ENCODE data around the gene USP34.

USP34 gene

DNA sequence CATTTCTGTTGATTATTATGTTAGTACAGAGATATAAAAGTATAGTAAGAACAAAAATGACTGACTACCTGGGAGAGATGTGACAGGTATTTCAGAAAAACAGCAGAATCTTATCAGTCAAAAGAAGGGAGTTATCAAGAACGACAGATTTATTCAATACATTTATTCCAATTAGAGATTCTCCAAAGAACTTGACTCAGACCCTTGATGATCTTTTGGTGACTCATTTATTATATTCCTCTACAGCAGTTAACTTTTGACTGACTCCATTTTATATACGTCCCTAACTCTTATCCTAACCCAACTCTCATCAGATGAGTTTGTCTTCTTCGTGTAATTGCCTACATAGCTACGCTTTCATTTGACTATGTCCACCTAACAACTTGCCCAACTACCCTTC lies 217.8 kb downstream of the USP34 start:
- in situ Hi-C loops (cut with HindIII; ENCODE audit: low sequenced_read_pairs): no loop called here
- H3K4me3 ChIP-seq (ENCODE audit: low read depth, low read length): no peak overlapping the region
- DNase-seq (ENCODE audit: low read depth): no peak
- TF ChIP-seq, protein P1, sequence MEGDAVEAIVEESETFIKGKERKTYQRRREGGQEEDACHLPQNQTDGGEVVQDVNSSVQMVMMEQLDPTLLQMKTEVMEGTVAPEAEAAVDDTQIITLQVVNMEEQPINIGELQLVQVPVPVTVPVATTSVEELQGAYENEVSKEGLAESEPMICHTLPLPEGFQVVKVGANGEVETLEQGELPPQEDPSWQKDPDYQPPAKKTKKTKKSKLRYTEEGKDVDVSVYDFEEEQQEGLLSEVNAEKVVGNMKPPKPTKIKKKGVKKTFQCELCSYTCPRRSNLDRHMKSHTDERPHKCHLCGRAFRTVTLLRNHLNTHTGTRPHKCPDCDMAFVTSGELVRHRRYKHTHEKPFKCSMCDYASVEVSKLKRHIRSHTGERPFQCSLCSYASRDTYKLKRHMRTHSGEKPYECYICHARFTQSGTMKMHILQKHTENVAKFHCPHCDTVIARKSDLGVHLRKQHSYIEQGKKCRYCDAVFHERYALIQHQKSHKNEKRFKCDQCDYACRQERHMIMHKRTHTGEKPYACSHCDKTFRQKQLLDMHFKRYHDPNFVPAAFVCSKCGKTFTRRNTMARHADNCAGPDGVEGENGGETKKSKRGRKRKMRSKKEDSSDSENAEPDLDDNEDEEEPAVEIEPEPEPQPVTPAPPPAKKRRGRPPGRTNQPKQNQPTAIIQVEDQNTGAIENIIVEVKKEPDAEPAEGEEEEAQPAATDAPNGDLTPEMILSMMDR (IDR thresholded peaks at IDR 0.05; ENCODE audit: low read depth, low read length, missing control alignments): no peak

DNA sequence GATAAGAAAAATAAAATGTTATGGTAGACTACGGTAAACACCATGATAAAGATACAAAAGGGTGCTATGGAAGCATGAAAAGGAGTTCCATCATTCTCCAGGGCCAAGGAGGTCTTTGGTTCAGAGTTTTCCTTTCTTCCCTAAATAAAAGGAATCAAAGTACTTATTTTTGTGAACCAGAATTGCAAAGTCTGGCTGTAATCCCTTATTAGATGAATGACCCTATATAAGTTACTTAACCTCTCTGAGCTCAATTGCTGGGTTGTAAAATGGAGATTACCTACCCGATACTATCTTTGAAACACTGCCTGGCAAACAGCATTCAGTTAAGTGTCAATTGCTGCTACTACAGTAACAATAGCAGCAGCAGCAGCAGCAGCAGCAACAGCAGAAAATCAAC lies 218.9 kb downstream of the USP34 start:
- no peak overlapping the region for H3K4me3 ChIP-seq (ENCODE audit: low read depth, low read length)
- TF ChIP-seq, protein P1 (IDR thresholded peaks at IDR 0.05; ENCODE audit: low read depth, low read length, missing control alignments): no peak
- in situ Hi-C loops (cut with HindIII; ENCODE audit: low sequenced_read_pairs): no loop called here
- DNase-seq (ENCODE audit: low read depth): no peak

DNA sequence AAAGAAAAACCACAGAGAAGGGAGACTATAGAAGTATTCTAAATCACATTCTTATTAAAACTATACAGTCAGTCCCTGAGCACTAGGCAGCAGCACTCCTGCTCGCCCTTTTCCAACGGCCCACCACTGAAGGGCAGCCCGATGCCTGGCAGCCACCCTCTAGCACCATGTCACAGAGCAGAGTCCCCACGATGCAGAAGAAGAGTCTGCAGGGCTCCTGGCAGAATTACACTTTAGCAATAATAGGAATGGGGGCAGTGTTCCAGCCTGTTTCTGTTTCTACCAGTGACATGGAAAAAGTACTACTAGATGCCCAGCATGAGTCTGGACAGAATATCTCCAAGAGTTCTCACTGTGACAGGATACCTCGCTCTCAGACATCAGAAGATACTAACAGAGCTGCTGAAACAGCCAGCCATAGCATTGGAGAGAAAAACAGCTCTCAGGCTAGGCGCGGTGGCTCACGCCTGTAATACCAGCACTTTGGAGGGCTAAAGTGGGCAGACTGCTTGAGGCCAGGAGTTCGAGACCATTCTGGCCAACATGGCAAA lies 221.3 kb downstream of the USP34 start:
- no peak for DNase-seq (ENCODE audit: low read depth)
- TF ChIP-seq, protein P1 (IDR thresholded peaks at IDR 0.05; ENCODE audit: low read depth, low read length, missing control alignments): no peak
- in situ Hi-C loops (cut with HindIII; ENCODE audit: low sequenced_read_pairs): no loop called here
- H3K4me3 ChIP-seq (ENCODE audit: low read depth, low read length): no peak overlapping the region

DNA sequence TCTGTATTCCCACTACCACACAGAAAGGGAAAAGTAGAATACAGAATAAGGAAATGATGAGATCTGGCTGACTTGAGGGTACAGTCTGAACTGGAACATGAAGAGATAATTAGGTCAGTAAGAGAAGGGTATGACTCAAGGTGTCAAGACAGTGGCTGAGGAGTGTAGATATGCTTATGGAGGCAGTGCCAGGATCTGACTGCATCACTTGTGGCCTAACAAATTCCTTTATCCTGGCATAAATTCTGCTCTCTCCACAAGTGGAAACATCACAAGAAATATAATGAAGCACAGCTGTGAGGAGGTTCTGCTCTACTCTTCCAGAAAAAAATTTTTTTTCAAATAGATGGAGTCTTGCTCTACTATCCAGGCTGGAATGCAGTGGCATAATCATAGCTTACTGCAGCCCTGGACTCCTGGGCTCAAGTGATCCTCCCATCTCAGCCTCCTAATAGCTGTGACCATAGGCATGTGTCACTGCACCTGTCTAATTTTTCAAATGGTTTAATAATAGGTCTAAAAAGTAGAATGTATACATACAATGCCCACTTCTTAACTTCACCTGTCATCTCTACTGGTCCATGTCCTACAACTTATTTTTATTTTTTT lies 223.6 kb downstream of the USP34 start:
- TF ChIP-seq, protein P1 (IDR thresholded peaks at IDR 0.05; ENCODE audit: low read depth, low read length, missing control alignments): no peak
- no peak overlapping the region for H3K4me3 ChIP-seq (ENCODE audit: low read depth, low read length)
- DNase-seq (ENCODE audit: low read depth): peak; percentile 44
- in situ Hi-C loops (cut with HindIII; ENCODE audit: low sequenced_read_pairs): no loop called here

DNA sequence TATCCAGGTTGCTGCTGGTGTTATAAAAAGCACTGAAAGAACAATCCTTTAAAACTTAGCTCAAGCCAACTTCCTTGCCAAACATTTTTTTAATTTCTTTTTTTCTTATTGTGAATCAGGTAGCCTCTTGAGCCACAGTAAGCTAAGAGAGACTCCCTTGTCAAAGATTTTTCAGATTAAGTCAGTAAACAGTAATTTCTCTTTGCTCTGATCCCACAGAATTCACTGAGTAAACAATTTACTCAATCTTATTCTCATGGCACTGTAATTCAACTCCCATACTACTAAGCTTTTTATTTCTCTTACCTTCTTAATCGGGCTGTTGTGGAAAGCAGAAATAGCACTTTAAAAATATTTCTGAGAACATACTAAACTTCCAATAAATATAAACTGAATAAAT lies 226.2 kb downstream of the USP34 start:
- in situ Hi-C loops (cut with HindIII; ENCODE audit: low sequenced_read_pairs): no loop called here
- H3K4me3 ChIP-seq (ENCODE audit: low read depth, low read length): no peak overlapping the region

DNA sequence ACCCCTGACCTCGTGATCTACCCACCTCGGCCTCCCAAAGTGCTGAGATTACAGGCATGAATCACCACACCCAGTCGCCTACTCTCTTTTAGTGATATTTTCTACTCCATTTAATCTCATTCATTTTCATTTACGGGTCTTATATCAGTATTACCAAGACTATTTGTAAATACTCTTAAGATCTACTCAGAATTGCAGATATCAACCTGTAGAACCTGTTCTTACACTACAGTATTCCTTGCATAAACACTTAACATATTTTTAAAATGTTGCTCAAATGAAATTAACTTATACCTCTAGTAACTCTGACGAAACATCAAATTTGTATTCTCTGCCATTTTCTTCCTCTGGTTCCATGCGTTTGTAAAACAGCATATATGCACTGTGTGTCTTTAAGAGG lies 229.6 kb downstream of the USP34 start:
- in situ Hi-C loops (cut with HindIII; ENCODE audit: low sequenced_read_pairs): no loop called here
- H3K4me3 ChIP-seq (ENCODE audit: low read depth, low read length): no peak overlapping the region
- DNase-seq (ENCODE audit: low read depth): no peak
- TF ChIP-seq, protein P1 (IDR thresholded peaks at IDR 0.05; ENCODE audit: low read depth, low read length, missing control alignments): no peak

More for the DNA sequence above, 226.2 kb downstream of the USP34 start:
- TF ChIP-seq, protein P1 (IDR thresholded peaks at IDR 0.05; ENCODE audit: low read depth, low read length, missing control alignments): no peak
- DNase-seq (ENCODE audit: low read depth): no peak

All from astrocyte of the cerebellum (primary cell).